Effector memory CD8-positive, alpha-beta T cell (primary cell): ENCODE results near the gene ESYT3.
"Not testable (repeated sequence)": the region's sequence is repeated elsewhere in the genome, so short reads cannot be mapped to it uniquely, and the experiment has no call there.

Source experiments
- ATAC-seq: fragments of 150-1000 bp; cut with Tn5 transposase; replicated peaks from 2 replicates; pipeline ENCODE4 v1.10.0; 2021; ENCODE audit warnings: mild to moderate bottlenecking, moderate library complexity
- DNase-seq, 3 experiments: peaks; one replicate each; pipeline ENCODE4 v3.0.0; 2021
- H3K27ac Mint-ChIP-seq, 2 donors: one replicate each; pipeline ENCODE4 v1.8.0; 2022; ENCODE audit warnings: mild to moderate bottlenecking in 2 of 2, mixed read lengths in 2 of 2, moderate library complexity in 2 of 2
- H3K27me3 Mint-ChIP-seq, 2 donors: one replicate each; pipeline ENCODE4 v1.8.0; 2022; ENCODE audit warnings: mixed read lengths in 2 of 2
- H3K36me3 Mint-ChIP-seq: one replicate; pipeline ENCODE4 v1.8.0; 2022; ENCODE audit warnings: mild to moderate bottlenecking, moderate library complexity, mixed read lengths; ENCODE audit not compliant: insufficient read depth
- H3K4me1 Mint-ChIP-seq, 2 donors: one replicate each; pipeline ENCODE4 v1.8.0; 2022; ENCODE audit warnings: low read depth in 2 of 2, mixed read lengths in 2 of 2
- H3K4me3 Mint-ChIP-seq, 2 donors: one replicate each; pipeline ENCODE4 v1.8.0; 2022; ENCODE audit warnings: mild to moderate bottlenecking in 2 of 2, mixed read lengths in 2 of 2, moderate library complexity in 2 of 2
- H3K9me3 Mint-ChIP-seq, 2 donors: one replicate each; pipeline ENCODE4 v1.8.0; 2022; ENCODE audit warnings: mixed read lengths in 2 of 2

ESYT3 gene

DNA sequence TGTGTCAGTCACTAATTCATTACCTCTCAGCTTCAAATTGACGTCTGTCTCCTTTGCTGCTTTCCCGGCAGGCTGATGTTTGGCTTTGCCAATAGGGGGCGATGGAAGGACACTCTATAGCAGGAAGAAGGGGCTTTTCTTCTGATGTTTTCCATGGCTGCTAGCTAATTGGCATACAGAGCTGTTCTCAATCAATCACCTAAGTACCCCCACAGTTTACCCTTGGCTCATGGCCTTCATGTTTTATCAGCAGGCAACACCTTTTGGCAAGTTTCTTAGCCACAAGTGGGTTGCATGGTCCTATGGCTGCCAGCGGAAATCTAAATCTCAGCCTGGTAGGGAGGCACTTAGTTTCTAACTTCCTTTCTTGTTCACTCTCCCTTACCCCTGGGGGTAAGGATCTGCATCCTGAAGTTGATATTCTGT lies 45.0 kb downstream of the ESYT3 start:
- DNase-seq (no peak), ATAC-seq (no peak)
- H3K9me3 Mint-ChIP-seq: no peaks in the 10 kb centered on the region
- peaks cover 11 to 23% of the 10 kb centered on the region in 2 donors for H3K27me3 Mint-ChIP-seq
- H3K4me1 Mint-ChIP-seq: no peaks in the 10 kb centered on the region
- no peak overlapping the region for H3K27ac Mint-ChIP-seq
- H3K36me3 Mint-ChIP-seq: no peaks in the 10 kb centered on the region
- no peak overlapping the region for H3K4me3 Mint-ChIP-seq

DNA sequence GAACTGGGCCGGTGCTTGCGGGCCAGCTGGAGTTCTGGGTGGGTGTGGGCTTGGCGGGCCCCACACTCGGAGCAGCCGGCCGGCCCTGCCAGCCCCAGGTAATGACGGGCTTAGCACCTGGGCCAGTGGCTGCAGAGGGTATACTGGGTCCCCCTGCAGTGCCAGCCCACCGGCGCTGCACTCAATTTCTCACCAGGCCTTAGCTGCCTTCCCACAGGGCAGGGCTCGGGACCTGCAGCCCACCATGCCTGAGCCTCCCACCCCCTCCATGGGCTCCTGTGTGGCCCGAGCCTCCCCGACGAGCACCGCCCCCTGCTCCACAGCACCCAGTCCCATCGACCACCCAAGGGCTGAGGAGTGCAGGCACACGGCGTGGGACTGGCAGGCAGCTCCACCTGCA lies 50.3 kb downstream of the ESYT3 start:
- H3K27me3 Mint-ChIP-seq, ATAC-seq, H3K27ac Mint-ChIP-seq, H3K4me1 Mint-ChIP-seq, H3K36me3 Mint-ChIP-seq, H3K4me3 Mint-ChIP-seq, DNase-seq: not testable (repeated sequence)
- peaks cover 14 to 35% of the 10 kb centered on the region in 2 donors for H3K9me3 Mint-ChIP-seq

DNA sequence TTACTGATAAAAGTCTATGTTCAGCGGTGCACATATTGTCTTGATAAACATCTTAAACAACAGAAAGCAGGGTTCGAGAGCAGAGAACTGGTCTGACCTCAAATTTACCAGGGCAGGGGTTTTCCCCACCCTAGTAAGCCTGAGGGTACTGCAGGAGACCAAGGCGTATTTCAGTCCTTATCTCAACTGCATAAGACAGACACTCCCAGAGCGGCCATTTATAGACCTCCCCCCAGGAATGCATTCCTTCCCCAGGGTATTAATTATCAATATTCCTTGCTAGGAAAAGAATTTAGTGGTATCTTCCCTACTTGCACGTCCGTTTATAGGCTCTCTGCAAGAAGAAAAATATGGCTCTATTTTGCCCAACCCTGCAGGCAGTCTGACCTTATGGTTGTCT lies 52.2 kb downstream of the ESYT3 start:
- H3K4me1 Mint-ChIP-seq, DNase-seq, H3K27ac Mint-ChIP-seq, ATAC-seq, H3K36me3 Mint-ChIP-seq, H3K27me3 Mint-ChIP-seq, H3K4me3 Mint-ChIP-seq: not testable (repeated sequence)
- H3K9me3 Mint-ChIP-seq: peaks cover 17 to 36% of the 10 kb centered on the region in 2 donors

DNA sequence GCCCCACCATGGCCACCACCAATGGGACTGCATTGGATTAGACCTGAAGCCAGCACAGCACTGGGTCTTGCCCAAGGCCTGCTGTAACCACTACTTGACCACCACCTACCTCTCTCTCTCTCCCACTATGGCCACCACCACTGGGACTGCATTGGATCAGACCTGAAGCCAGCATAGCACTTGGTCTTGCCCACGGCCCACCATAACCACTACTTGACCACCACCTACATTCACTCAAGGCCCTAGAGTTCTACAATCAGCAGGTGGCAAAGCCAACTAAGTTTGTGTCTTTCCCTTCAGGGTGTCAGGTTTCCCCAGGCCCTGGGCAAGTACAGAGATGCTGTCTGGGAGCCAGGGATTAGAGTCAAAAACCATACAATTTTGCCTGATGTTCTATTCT lies 57.6 kb downstream of the ESYT3 start:
- DNase-seq (no peak), ATAC-seq (no peak)
- Mint-ChIP-seq H3K27me3 (no peaks in the 10 kb centered on the region), H3K4me3 (no peak overlapping the region), H3K9me3 (peaks cover 13 to 27% of the 10 kb centered on the region in 2 donors), H3K4me1 (no peaks in the 10 kb centered on the region), H3K27ac (no peak overlapping the region), H3K36me3 (no peaks in the 10 kb centered on the region)

DNA sequence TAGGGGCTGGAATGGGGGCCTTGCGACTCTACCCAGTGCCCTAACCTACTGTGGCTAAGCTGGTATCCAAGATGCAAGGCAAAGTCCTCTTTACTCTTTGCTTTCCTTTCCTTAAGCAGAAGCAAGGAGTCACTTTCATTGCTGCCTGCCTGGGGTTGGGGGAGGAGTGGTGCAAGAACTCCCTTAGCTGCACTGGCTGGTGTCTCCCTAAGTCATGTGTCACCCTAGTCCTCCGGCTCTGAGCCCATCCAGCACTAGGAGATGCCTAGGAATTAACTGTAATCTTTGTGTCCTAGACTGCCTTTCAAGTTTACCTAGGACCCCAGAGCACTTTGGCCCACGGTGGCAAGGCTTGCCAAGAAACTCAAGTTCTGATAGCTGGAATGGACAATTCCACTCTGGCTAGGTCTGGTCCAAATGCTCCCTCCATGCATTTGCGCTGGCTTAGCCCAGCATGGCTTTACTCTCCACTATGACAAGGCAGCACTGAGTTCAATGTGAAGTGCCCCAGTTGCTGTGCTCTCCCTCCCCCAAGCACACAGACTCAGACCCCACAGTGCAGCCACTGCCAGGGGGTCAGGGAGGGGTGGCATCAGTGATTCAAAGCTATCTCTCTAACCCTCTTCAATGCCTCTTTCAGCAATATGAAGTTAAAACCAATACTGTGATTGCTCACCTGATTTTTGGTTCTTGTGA lies 58.7 kb downstream of the ESYT3 start:
- Mint-ChIP-seq H3K4me1 (no peaks in the 10 kb centered on the region), H3K27me3 (no peaks in the 10 kb centered on the region), H3K27ac (no peak overlapping the region), H3K9me3 (peaks cover 7 to 17% of the 10 kb centered on the region in 2 donors), H3K36me3 (no peaks in the 10 kb centered on the region), H3K4me3 (no peak overlapping the region)
- ATAC-seq: no peak
- DNase-seq: no peak

DNA sequence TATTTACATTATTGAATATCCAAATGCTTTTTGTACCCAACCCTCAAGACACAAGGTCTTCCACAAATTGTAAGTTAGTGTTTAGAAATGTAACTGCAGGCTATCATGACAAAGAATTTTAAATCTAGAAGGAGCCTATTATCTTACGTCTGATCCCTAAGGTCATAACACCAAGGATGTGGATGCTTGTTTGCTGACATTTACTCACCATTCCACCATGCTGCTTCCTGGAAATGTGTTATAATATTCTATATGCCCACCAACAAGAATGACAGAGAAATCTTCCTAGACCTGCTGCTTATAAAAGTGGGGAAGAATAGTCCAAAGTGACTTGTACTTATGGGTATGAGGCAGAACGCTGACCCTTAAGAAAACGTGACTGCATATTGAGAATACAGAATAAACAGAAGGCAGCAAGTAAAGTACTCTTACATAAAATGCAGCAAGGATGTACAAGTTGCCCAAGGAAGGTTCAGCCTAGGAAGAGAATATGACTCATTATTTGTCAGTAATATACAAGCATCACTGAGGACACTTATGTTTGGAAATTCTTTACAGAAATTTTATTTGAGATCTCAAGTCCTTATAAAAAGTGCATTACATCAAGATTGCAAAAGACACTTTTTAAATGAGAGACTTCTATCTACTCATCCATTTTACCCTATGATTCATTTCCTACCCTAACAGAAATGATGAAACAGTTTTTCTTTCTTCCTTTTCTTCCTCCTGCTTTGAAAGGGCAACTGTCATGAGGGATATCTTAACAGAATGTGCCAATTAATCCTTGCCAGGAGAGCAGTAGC lies 59.6 kb downstream of the ESYT3 start:
- no peak for ATAC-seq
- H3K36me3 Mint-ChIP-seq: no peaks in the 10 kb centered on the region
- peaks cover 4 to 11% of the 10 kb centered on the region in 2 donors for H3K9me3 Mint-ChIP-seq
- H3K4me3 Mint-ChIP-seq: no peak overlapping the region
- H3K27ac Mint-ChIP-seq: no peak overlapping the region
- H3K4me1 Mint-ChIP-seq: no peaks in the 10 kb centered on the region
- H3K27me3 Mint-ChIP-seq: no peaks in the 10 kb centered on the region
- no peak for DNase-seq

DNA sequence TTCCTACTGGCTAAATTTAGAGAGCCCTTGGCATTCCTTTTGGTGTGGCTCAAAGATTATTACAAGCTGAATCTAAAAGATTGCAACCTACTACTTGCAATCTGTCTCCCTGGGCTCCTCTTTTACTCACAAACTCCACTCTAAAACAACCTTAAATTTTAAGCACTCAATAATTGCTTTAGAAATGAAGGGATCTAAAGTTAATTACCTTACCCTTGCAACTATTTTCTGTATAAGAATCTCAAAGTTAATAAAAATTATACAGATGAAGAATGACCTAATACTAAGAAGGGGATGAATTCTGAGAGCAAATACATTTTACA lies 60.2 kb downstream of the ESYT3 start:
- no peaks in the 10 kb centered on the region for H3K36me3 Mint-ChIP-seq
- H3K4me3 Mint-ChIP-seq: no peak overlapping the region
- H3K9me3 Mint-ChIP-seq: peaks cover 4 to 9% of the 10 kb centered on the region in 2 donors

DNA sequence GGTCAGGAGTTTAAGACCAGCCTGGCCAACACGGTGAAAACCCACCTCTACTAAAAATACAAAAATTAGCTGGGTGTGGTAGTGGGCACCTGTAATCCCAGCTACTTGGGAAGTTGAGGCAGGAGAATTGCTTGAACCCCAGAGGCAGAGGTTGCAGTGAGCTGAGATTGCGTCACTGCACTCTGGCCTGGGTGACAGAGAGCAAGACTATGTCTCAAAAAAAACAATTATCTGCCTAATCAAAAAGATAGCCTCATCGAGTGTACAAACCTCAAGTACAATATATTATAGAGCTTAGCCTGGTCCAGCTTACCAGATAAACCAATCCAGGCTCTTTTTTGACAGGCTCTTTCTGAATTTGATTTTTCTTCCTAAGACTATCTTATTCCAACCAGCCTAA lies 61.2 kb downstream of the ESYT3 start:
- H3K27me3 Mint-ChIP-seq, ATAC-seq, H3K27ac Mint-ChIP-seq, H3K4me1 Mint-ChIP-seq, H3K36me3 Mint-ChIP-seq, H3K4me3 Mint-ChIP-seq, DNase-seq, H3K9me3 Mint-ChIP-seq: not testable (repeated sequence)

More for the DNA sequence above, 60.2 kb downstream of the ESYT3 start:
- DNase-seq (no peak), ATAC-seq (no peak)
- H3K27me3 Mint-ChIP-seq: no peaks in the 10 kb centered on the region
- no peaks in the 10 kb centered on the region for H3K4me1 Mint-ChIP-seq
- H3K27ac Mint-ChIP-seq: no peak overlapping the region

DNA sequence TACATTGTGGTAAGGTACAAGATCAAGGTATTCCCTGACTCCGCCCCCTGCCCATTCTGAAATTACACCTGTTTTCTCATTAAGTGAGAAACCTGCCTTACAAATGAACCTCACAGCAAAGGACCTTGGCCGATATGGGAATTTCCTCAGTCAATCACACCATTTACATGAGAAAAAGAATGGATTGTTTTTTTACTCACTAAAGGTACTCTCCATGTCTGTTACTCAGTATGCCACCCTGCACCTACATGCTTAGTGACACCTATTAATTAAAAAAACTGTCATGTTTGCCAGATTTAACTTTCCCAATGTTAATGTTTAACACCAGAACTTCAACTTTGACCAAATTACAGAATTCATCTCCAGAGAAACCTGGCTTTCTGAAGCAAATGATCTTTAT lies 62.0 kb downstream of the ESYT3 start:
- Mint-ChIP-seq H3K27me3 (no peaks in the 10 kb centered on the region), H3K9me3 (peaks cover 0 to 9% of the 10 kb centered on the region in 2 donors), H3K36me3 (no peaks in the 10 kb centered on the region), H3K4me1 (no peaks in the 10 kb centered on the region), H3K4me3 (no peak overlapping the region), H3K27ac (no peak overlapping the region)
- DNase-seq: no peak
- no peak for ATAC-seq

DNA sequence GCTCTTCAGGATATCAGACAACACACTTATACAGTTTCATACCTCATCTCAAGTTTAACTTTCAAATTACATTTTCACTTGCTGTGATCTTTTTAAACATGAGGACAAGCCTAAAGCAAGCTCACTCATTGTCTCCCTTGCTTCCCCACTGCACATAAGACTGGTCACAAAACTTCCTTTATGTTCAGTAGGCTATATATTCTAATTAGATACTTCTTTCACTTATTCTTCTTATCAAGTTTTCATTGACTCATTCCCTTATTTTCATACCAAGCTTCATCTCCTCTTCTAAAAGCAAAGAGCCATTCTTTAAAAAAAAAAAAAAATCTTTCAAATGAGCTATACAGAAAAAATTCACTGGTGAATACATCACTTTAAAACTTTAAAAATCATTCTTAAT lies 62.6 kb downstream of the ESYT3 start:
- no peak for ATAC-seq

DNA sequence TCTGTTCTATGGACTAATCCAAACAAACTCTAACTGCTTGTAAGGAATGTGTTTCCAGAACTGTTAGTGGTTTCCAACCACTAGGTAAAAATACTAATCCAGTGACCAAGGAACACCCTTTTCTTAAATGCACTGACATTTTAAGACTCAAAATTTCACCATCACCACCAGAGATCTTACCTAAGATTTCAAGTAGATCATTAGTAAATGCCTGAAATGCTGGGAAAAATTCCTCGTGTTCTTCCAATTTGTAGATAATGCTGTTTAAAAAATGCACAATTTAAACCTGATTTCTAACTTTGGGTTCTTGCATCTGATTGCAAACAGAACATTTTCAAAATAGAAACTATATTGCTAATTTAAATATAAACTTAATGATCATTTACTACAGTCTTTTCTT lies 63.4 kb downstream of the ESYT3 start:
- DNase-seq: no peak
- Mint-ChIP-seq H3K27ac (no peak overlapping the region), H3K36me3 (no peaks in the 10 kb centered on the region), H3K4me3 (no peak overlapping the region), H3K27me3 (no peaks in the 10 kb centered on the region), H3K4me1 (no peaks in the 10 kb centered on the region), H3K9me3 (no peaks in the 10 kb centered on the region)
- ATAC-seq: no peak

More for the DNA sequence above, 62.6 kb downstream of the ESYT3 start:
- no peaks in the 10 kb centered on the region for H3K27me3 Mint-ChIP-seq
- no peaks in the 10 kb centered on the region for H3K36me3 Mint-ChIP-seq
- H3K9me3 Mint-ChIP-seq: peaks cover 0 to 4% of the 10 kb centered on the region in 2 donors
- H3K4me1 Mint-ChIP-seq: no peaks in the 10 kb centered on the region
- DNase-seq: no peak
- no peak overlapping the region for H3K4me3 Mint-ChIP-seq
- H3K27ac Mint-ChIP-seq: no peak overlapping the region

DNA sequence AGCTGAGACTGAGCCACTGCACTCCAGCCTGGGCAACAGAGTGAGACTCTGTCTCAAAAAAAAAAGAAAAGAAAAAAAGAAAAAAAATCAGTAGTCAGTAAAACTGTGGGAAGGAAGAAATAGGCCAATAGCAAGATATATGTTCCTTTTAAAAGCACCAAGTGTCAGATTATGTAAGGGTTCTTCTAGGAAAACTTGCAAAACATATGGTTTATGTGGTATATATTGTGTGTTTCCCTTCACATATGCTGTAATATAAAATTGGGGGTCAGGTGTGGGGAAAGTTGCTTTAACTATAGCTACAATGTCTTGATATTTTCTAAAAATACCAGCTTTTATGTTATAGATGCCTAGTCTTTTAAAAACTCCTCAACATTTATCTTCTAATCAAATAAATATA lies 64.6 kb downstream of the ESYT3 start:
- Mint-ChIP-seq H3K36me3 (peaks cover 1% of the 10 kb centered on the region), H3K27me3 (no peaks in the 10 kb centered on the region), H3K9me3 (no peaks in the 10 kb centered on the region), H3K4me3 (no peak overlapping the region), H3K4me1 (no peaks in the 10 kb centered on the region), H3K27ac (no peak overlapping the region)
- ATAC-seq: no peak
- DNase-seq: no peak

DNA sequence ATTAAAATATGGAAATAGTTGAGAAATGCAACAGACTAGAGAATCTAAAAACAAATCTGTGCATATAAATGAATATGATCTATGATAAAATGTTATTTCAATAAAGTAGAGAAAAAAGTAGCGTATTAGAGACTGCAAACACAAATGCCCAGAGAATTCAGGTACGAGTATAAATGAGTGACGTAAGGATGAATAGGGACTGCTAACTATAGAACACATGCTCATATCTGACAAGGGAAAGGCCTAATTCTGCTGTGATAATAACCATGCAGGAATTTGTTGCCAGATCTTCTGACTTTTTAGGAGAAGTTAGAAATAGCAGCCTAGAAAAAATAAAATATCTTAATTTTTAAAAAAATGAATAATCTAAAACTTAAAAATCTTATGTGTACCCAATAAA lies 73.1 kb downstream of the ESYT3 start:
- H3K4me1 Mint-ChIP-seq: no peaks in the 10 kb centered on the region
- H3K4me3 Mint-ChIP-seq: no peak overlapping the region
- H3K27ac Mint-ChIP-seq: no peak overlapping the region
- no peaks in the 10 kb centered on the region for H3K27me3 Mint-ChIP-seq
- no peak for ATAC-seq
- peaks cover 3% of the 10 kb centered on the region for H3K36me3 Mint-ChIP-seq
- no peak for DNase-seq
- H3K9me3 Mint-ChIP-seq: no peaks in the 10 kb centered on the region

DNA sequence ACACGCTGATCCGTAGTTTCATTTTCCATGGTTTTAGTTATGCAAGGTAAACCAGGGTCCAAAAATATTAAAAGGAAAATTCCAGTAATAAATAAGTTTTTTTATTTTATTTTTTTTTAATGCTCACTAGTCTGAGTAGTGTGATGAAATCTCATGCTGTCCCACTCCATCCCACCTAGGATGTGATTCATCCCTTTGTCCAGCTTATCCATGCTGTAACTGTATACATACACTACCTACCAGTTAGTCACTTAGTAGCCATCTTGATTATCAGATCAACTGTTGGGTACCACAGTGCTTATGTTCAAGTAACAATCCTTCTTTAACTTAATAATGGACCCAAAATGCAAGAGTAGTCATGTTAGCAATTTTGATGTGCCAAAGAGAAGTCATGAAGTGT lies 75.2 kb downstream of the ESYT3 start:
- Mint-ChIP-seq H3K4me1 (no peaks in the 10 kb centered on the region), H3K27me3 (no peaks in the 10 kb centered on the region), H3K27ac (no peak overlapping the region), H3K36me3 (no peaks in the 10 kb centered on the region), H3K9me3 (no peaks in the 10 kb centered on the region), H3K4me3 (no peak overlapping the region)
- no peak for ATAC-seq
- DNase-seq: no peak
